ENCODE measurements around the gene CDK5.
A peak's percentile ranks its signal among the peaks of the same experiment; 100 is the strongest.

CDK5 gene

DNA sequence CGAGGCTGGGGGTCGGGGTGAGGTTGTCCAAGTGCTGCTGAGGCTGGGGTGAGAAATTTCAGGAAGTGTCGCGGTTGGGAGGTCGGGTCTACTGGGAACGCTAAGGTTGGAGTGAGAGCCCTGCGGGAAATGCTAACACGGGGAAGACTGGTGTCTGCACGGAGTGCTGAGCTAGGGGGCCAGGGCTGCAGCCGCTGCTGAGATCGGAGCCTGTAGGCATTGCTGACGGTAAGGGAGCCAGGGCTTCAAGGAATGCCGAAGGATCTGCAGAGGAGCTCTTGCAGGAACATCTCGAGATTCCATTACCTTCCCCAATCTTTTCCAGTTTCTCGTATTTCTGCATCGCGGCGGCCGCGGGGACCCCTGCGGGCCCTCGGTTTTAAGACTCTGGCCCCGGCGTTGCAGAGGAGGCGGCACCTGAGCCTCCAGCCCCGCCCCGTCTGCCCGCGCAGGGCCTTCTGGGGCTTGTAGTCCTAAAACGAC, at the start of gene CDK5:
Gene CDK5 (minus strand): TSS at position 392 of the 483 bp plus-strand sequence. CDS start 49 bp downstream, at position 343.
- DNase-seq (ENCODE audit: low read depth, low spot score), result no peak
- Histone ChIP-seq H3K36me3 (ENCODE audit: insufficient read depth, low read length) (peaks cover 2% of the 10 kb centered on the region; the same call in 1 of the 2 replicates), H3K9ac (ENCODE audit: insufficient read length) (peak within 1 kb of the TSS; percentile 73), H3K27ac (peak within 1 kb of the TSS; percentile 89), H3K9me3 (ENCODE audit: low read depth, low read length) (no peaks in the 10 kb centered on the region), H3K4me3 (peak within 1 kb of the TSS; percentile 94)
- no peak for TF ChIP-seq FOXP2 (optimal IDR thresholded peaks at IDR 0.05; ENCODE audit: control extremely low read depth, extremely low read length, insufficient read depth)
- no peak for TF ChIP-seq EZH2 (IDR thresholded peaks at IDR 0.05)
- no peak for TF ChIP-seq POLR2AphosphoS5 (IDR thresholded peaks at IDR 0.05; ENCODE audit: borderline replicate concordance, low read depth, low read length)

- Histone ChIP-seq H3K9me3 (ENCODE audit: low read depth, low read length) (no peaks in the 10 kb centered on the region), H3K36me3 (ENCODE audit: insufficient read depth, low read length) (0 out of 2 replicates have a peak, but pooled peaks cover 4% of the 10 kb centered on the region), H3K27ac (no peak overlapping the region), H3K9ac (ENCODE audit: insufficient read length) (no peak overlapping the region), H3K4me3 (no peak overlapping the region)
- TF ChIP-seq EZH2 (IDR thresholded peaks at IDR 0.05), result no peak
- TF ChIP-seq FOXP2 (optimal IDR thresholded peaks at IDR 0.05; ENCODE audit: control extremely low read depth, extremely low read length, insufficient read depth), result no peak
- TF ChIP-seq POLR2AphosphoS5 (IDR thresholded peaks at IDR 0.05; ENCODE audit: borderline replicate concordance, low read depth, low read length), result no peak
- no peak for DNase-seq (ENCODE audit: low read depth, low spot score)
Measured at GRCh38 chr7:151104411-151105235, 46.9 kb upstream of the CDK5 start.

DNA sequence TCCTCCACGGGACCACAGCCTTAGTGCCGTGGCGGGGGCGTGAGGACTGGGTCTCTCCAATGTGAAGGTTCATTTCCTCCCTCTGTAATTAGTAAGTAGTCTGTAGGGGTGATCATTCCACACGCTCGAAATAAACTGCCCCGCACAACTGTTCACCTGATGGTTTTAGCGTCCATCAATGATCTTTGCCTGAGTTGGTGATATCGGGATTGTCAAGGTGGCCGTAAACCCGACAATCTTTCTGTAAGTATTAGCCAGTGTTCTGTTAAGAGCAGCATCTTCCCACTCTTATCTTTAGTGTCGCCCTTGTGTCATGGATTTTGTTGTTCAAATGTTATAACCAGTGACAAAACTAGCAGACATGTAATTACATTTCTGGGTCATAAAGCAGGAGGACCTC, 46.3 kb upstream of the CDK5 start:
- Histone ChIP-seq H3K9ac (ENCODE audit: insufficient read length) (no peak overlapping the region), H3K27ac (no peak overlapping the region), H3K4me3 (no peak overlapping the region)

DNA sequence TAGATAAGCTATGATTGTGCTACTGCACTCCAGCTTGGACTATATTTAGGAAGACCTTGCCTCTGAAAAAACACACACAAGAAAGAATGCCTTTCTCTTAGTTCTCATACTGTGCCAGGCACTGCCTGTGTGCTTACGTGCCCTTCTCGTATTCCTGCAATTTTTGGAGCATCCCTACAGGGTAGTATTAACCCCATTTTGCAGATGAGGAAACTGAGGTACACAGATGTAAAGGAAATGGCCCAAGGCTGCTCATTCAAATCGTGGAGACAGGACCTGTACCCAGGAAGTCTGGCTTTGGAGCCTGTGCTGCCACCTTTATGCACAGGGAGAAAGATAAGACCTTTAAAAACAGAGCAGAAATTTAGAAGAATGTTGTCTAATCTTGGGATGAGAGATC, 45.3 kb upstream of the CDK5 start:
- DNase-seq (ENCODE audit: low read depth, low spot score), result no peak
- Histone ChIP-seq H3K9ac (ENCODE audit: insufficient read length) (no peak overlapping the region), H3K27ac (no peak overlapping the region), H3K9me3 (ENCODE audit: low read depth, low read length) (no peaks in the 10 kb centered on the region), H3K36me3 (ENCODE audit: insufficient read depth, low read length) (0 out of 2 replicates have a peak, but pooled peaks cover 4% of the 10 kb centered on the region), H3K4me3 (no peak overlapping the region)
- no peak for TF ChIP-seq EZH2 (IDR thresholded peaks at IDR 0.05)
- no peak for TF ChIP-seq POLR2AphosphoS5 (IDR thresholded peaks at IDR 0.05; ENCODE audit: borderline replicate concordance, low read depth, low read length)
- TF ChIP-seq FOXP2 (optimal IDR thresholded peaks at IDR 0.05; ENCODE audit: control extremely low read depth, extremely low read length, insufficient read depth), result no peak

More for the DNA sequence above, 46.3 kb upstream of the CDK5 start:
- DNase-seq (ENCODE audit: low read depth, low spot score), result no peak
- TF ChIP-seq POLR2AphosphoS5 (IDR thresholded peaks at IDR 0.05; ENCODE audit: borderline replicate concordance, low read depth, low read length) (no peak), FOXP2 (optimal IDR thresholded peaks at IDR 0.05; ENCODE audit: control extremely low read depth, extremely low read length, insufficient read depth) (no peak), EZH2 (IDR thresholded peaks at IDR 0.05) (no peak)
- 0 out of 2 replicates have a peak, but pooled peaks cover 4% of the 10 kb centered on the region for H3K36me3 ChIP-seq (ENCODE audit: insufficient read depth, low read length)
- H3K9me3 ChIP-seq (ENCODE audit: low read depth, low read length), result no peaks in the 10 kb centered on the region

DNA sequence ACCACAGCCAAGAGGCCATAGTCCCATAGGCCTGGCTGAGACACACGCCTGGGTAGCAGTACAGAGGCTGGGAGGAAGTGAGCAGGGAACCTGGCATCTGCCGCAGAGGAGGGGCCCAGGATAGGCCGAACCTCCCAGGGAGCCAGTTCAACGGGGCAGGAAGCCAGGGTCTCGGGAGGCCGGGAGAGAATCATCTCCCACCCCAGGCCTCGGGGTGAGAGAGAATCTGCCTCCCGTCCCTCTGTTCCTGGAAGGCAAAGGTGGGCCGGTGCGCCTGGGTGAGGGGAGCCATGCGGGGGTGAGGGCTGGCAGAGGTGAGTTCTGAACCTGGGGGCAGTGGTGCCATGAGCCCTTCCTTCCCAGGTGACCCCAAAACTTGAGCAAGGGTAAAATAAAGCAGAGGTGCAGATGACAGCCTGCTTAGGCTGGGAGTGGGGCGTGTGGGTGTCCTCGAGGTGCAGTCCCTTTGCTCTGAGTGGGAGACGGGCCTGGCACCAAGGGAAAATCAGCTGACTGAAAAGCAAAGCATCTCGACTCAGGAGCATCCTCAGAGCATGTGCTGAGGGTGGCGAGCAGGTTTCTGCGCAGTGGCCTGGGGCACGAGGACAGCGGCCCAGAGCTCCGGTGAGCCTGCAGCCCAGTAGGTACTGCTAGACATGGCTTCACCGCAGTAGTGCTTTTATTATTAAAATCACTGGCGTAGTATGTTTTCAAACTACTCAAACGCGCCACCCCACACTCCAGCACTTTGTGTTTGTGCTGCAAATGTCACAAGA, 44.1 kb upstream of the CDK5 start:
- H3K27ac ChIP-seq, result no peak overlapping the region
- H3K9ac ChIP-seq (ENCODE audit: insufficient read length), result no peak overlapping the region

DNA sequence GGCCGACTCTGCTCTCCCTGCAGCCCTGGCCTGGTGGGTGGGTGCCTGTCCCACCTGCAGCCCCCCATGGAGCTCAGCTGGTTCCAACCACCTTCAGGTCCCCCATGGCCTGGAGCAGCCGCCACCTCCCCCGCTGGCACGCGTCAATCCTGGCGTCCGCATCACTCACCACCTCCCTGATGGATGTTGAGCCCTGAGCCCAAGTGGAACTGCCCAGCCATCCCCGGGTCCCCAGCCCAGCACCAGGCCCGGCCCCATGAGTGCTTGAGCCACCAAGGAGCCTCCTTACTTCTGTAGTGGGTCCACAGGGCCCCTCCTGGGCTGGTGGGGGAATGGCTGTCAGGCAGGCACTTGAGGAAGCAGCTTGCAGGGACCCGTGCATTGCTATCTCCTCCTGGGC, 43.2 kb upstream of the CDK5 start:
- no peak for DNase-seq (ENCODE audit: low read depth, low spot score)
- Histone ChIP-seq H3K4me3 (no peak overlapping the region), H3K9ac (ENCODE audit: insufficient read length) (no peak overlapping the region), H3K27ac (no peak overlapping the region), H3K9me3 (ENCODE audit: low read depth, low read length) (no peaks in the 10 kb centered on the region), H3K36me3 (ENCODE audit: insufficient read depth, low read length) (0 out of 2 replicates have a peak, but pooled peaks cover 4% of the 10 kb centered on the region)
- TF ChIP-seq FOXP2 (optimal IDR thresholded peaks at IDR 0.05; ENCODE audit: control extremely low read depth, extremely low read length, insufficient read depth) (no peak), EZH2 (IDR thresholded peaks at IDR 0.05) (no peak), POLR2AphosphoS5 (IDR thresholded peaks at IDR 0.05; ENCODE audit: borderline replicate concordance, low read depth, low read length) (no peak)

More for the DNA sequence above, 44.1 kb upstream of the CDK5 start:
- no peak overlapping the region for H3K4me3 ChIP-seq
- H3K36me3 ChIP-seq (ENCODE audit: insufficient read depth, low read length), result 0 out of 2 replicates have a peak, but pooled peaks cover 4% of the 10 kb centered on the region
- TF ChIP-seq EZH2 (IDR thresholded peaks at IDR 0.05) (no peak), FOXP2 (optimal IDR thresholded peaks at IDR 0.05; ENCODE audit: control extremely low read depth, extremely low read length, insufficient read depth) (no peak), POLR2AphosphoS5 (IDR thresholded peaks at IDR 0.05; ENCODE audit: borderline replicate concordance, low read depth, low read length) (no peak)
- H3K9me3 ChIP-seq (ENCODE audit: low read depth, low read length), result no peaks in the 10 kb centered on the region
- DNase-seq (ENCODE audit: low read depth, low spot score), result no peak

DNA sequence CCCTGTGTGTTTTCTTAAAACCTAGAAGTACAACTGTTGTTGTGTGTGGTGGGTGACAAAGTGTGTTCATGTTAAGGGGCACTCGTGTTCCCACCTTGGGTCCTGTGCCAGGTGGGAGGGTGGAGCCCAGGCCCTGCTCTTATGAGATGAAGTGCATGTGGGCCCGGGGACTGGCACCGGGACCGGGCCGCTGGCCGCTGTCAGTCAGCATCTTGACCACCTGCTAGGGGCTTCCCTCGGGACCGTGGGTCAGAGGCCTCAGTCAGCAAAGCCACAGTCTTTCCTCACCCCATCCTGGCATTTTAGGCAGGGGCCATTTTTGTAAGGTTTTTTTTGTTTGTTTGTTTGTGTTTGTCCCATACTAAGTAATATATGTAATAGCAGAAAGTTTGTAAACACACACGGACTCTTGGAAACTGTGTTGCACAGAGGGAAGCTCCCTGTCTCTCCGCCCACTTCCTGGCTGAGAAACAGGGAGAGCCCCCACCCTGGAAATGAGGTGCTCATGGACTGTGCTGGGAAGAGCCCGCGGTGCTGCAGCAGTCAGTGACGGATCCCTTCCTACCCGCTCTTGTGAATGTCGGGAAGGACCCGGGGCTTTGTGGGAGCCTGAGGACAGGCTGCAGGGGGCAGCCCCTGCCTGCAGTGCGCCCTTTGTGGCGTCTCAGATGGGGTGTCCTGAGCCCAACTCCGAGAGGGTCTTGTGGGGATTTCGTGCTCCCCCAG, 42.0 kb upstream of the CDK5 start:
- TF ChIP-seq FOXP2 (optimal IDR thresholded peaks at IDR 0.05; ENCODE audit: control extremely low read depth, extremely low read length, insufficient read depth), result no peak
- Histone ChIP-seq H3K27ac (no peak overlapping the region), H3K9me3 (ENCODE audit: low read depth, low read length) (no peaks in the 10 kb centered on the region), H3K9ac (ENCODE audit: insufficient read length) (no peak overlapping the region), H3K36me3 (ENCODE audit: insufficient read depth, low read length) (0 out of 2 replicates have a peak, but pooled peaks cover 4% of the 10 kb centered on the region), H3K4me3 (no peak overlapping the region)
- no peak for DNase-seq (ENCODE audit: low read depth, low spot score)

Measured in SK-N-MC (cell line).